Smooth muscle cell (in vitro differentiated cells): ENCODE data around the gene PRKAA2. TPM values are rescaled to one million over a fixed set of nuclear protein-coding genes. Genes with fewer than 3 reads are reported as not detected.

Experiments used
- DNase-seq: peaks from one replicate; lab custom pipeline; 2025; ENCODE audit not compliant: unreplicated experiment; lab: John Stamatoyannopoulos, UW
- H2AFZ ChIP-seq: fragments of 200-600 bp; sonication (generic); 2 replicates; pipeline ENCODE4 v1.6.0; 2016; ENCODE audit warnings: antibody characterized with exemption, low read depth, mild to moderate bottlenecking
- H3F3A ChIP-seq: fragments of 200-600 bp; sonication (generic); 2 replicates; pipeline ENCODE4 v1.6.0; 2017; ENCODE audit warnings: antibody characterized with exemption, low read depth
- H3K27ac ChIP-seq: fragments of 200-600 bp; sonication (generic); 2 replicates; pipeline ENCODE4 v1.5.1; 2016; ENCODE audit warnings: low read depth, mild to moderate bottlenecking
- H3K27me3 ChIP-seq: fragments of 200-600 bp; sonication (generic); 2 replicates; pipeline ENCODE4 v1.6.1; 2016; ENCODE audit warnings: low read depth, mild to moderate bottlenecking
- H3K36me3 ChIP-seq: fragments of 200-600 bp; sonication (generic); 2 replicates; pipeline ENCODE4 v1.5.1; 2016; ENCODE audit warnings: low read depth
- H3K4me1 ChIP-seq: fragments of 200-600 bp; sonication (generic); 2 replicates; pipeline ENCODE4 v1.5.1; 2016; ENCODE audit warnings: low read depth
- H3K4me2 ChIP-seq: fragments of 200-600 bp; sonication (generic); 2 replicates; pipeline ENCODE4 v1.6.0; 2016; ENCODE audit warnings: mild to moderate bottlenecking
- H3K4me3 ChIP-seq: fragments of 200-600 bp; sonication (generic); 2 replicates; pipeline ENCODE4 v1.5.1; 2016; ENCODE audit warnings: mild to moderate bottlenecking
- H3K79me2 ChIP-seq: fragments of 200-600 bp; sonication (generic); 2 replicates; pipeline ENCODE4 v1.6.0; 2016; ENCODE audit warnings: low read depth, mild to moderate bottlenecking
- H3K9ac ChIP-seq: fragments of 200-600 bp; sonication (generic); 2 replicates; pipeline ENCODE4 v1.6.0; 2016; ENCODE audit warnings: low read depth
- H3K9me3 ChIP-seq: fragments of 200-600 bp; sonication (generic); replicated peaks from 2 replicates; pipeline ENCODE4 v1.5.1; 2016; ENCODE audit warnings: low read depth
- H4K20me1 ChIP-seq: fragments of 200-600 bp; sonication (generic); 2 replicates; pipeline ENCODE4 v1.6.0; 2016; ENCODE audit warnings: low read depth
- CTCF ChIP-seq: fragments of 200-600 bp; sonication (generic); IDR thresholded peaks from 2 replicates; pipeline ENCODE4 v1.5.1; 2017; ENCODE audit warnings: borderline replicate concordance, mild to moderate bottlenecking, antibody characterized with exemption; ENCODE audit not compliant: insufficient read depth, poor library complexity, severe bottlenecking
- WGBS: methylation state at CpG from one replicate; pipeline ENCODE4 v1.1.7; 2016; ENCODE audit warnings: low lambda C conversion rate; 5-methylcytosine and 5-hydroxymethylcytosine counted together
- polyA plus RNA-seq: library from polyadenylated mRNA; unstranded; fragments of >200 nt; fragmentation: Nextera tagmentation; extraction: Ambion mirVana; gene quantifications from 2 replicates; pipeline ENCODE4 v1.2.1, GENCODE V29; 2016
- total RNA-seq: library from RNA; depleted of rRNA; stranded (reverse); fragments of >200 nt; gene quantifications from 2 replicates; pipeline ENCODE4 v1.2.3, GENCODE V29; 2014

Gene PRKAA2
- total and polyA plus RNA-seq, 2 experiments from 2014 or later: 0.17 to 1.3 TPM

- no peak for TF ChIP-seq CTCF
- Histone ChIP-seq H3K27ac (no peak overlapping the region), H3K36me3 (no peaks in the 10 kb centered on the region), H3K9me3 (no peaks in the 10 kb centered on the region), H3K79me2 (no peaks in the 10 kb centered on the region), H3K4me2 (no peak overlapping the region), H3K4me3 (no peak overlapping the region), H3K9ac (no peak overlapping the region), H3F3A (no peaks in the 10 kb centered on the region), H2AFZ (no peak overlapping the region), H3K4me1 (no peaks in the 10 kb centered on the region), H3K27me3 (peaks cover 8% of the 10 kb centered on the region), H4K20me1 (no peaks in the 10 kb centered on the region)
- DNase-seq: no peak
Measured at GRCh38 chr1:56630786-56631185, 14.3 kb upstream of the PRKAA2 start.

GRCh38 chr1:56631901-56632300 lies 13.2 kb upstream of the PRKAA2 start:
- Histone ChIP-seq H2AFZ (no peak overlapping the region), H3K27me3 (peaks cover 8% of the 10 kb centered on the region), H3K4me1 (no peaks in the 10 kb centered on the region), H3K27ac (no peak overlapping the region), H4K20me1 (no peaks in the 10 kb centered on the region), H3K9ac (no peak overlapping the region), H3F3A (no peaks in the 10 kb centered on the region), H3K9me3 (no peaks in the 10 kb centered on the region), H3K4me2 (no peak overlapping the region), H3K4me3 (no peak overlapping the region), H3K79me2 (no peaks in the 10 kb centered on the region), H3K36me3 (no peaks in the 10 kb centered on the region)
- TF ChIP-seq CTCF: no peak
- DNase-seq: no peak
- 84% methylated on average over 2 of the region's 2 CpGs for WGBS

DNA sequence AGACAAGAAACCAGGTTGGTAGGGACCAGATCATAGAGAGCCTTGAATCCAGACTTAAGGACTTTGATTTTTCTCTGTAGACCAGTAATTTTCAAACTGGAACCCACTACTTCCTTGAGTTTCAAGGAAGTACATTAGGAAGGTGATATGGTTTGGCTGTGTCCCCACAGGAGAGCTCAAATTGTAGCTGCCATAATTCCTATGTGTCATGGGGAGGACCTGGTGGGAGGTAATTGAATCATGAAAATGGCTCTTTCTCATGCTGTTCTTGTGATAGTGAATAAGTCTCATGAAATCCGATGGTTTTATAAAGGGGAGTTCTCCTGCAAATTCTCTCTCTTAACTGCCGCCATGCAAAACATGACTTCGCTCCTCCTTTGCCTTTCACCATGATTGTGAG lies 10.1 kb upstream of the PRKAA2 start:
- Histone ChIP-seq H3K27ac (no peak overlapping the region), H3K79me2 (no peaks in the 10 kb centered on the region), H3K36me3 (no peaks in the 10 kb centered on the region), H2AFZ (no peak overlapping the region), H3F3A (no peaks in the 10 kb centered on the region), H3K4me1 (no peaks in the 10 kb centered on the region), H3K4me3 (no peak overlapping the region), H3K27me3 (peaks cover 8% of the 10 kb centered on the region), H3K9me3 (no peaks in the 10 kb centered on the region), H3K9ac (no peak overlapping the region), H4K20me1 (no peaks in the 10 kb centered on the region), H3K4me2 (no peak overlapping the region)
- no peak for TF ChIP-seq CTCF
- DNase-seq: no peak
- WGBS: 93% methylated on average over 3 of the region's 3 CpGs

- Histone ChIP-seq H3K4me3 (no peak overlapping the region), H2AFZ (no peak overlapping the region), H3K4me2 (no peak overlapping the region), H3K9me3 (no peaks in the 10 kb centered on the region), H3K4me1 (no peaks in the 10 kb centered on the region), H3K27ac (no peak overlapping the region), H3K36me3 (no peaks in the 10 kb centered on the region), H3K27me3 (peaks cover 13% of the 10 kb centered on the region), H3F3A (no peaks in the 10 kb centered on the region), H3K9ac (no peak overlapping the region), H4K20me1 (no peaks in the 10 kb centered on the region), H3K79me2 (no peaks in the 10 kb centered on the region)
- 63% methylated on average over 1 of the region's 1 CpG for WGBS
- no peak for TF ChIP-seq CTCF
- DNase-seq: no peak
Measured at GRCh38 chr1:56638248-56638647, 6.9 kb upstream of the PRKAA2 start.
